Inflammatory macrophage (primary cell): ENCODE results near the gene CDK19.
"Not testable (repeated sequence)": the region's sequence is repeated elsewhere in the genome, so short reads cannot be mapped to it uniquely, and the experiment has no call there.

Source experiments
- DNase-seq, 2 donors: peaks; one replicate each; pipeline ENCODE4 v3.0.0-alpha.2; 2020 to 2022

Gene CDK19

DNA sequence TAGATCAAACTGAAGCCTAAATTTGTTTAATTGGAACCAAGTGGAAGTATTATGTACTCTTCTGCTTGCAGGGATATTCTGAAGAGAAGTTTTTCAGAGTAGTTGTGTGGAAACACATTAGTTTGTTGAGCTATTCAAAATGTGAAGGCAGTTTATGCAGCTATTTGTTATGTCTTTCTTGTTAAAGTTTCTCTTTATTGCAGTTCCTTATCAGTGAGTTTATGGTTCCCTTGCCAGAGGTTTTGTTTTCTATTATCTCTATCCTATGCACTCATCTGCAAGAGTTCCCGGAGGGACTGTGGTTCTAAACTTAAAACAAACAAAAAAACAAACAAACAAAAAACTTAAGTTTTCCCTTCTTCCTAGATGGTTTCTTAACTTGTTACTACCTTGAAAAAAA lies 195.2 kb downstream of the CDK19 start:
- no peak for DNase-seq

DNA sequence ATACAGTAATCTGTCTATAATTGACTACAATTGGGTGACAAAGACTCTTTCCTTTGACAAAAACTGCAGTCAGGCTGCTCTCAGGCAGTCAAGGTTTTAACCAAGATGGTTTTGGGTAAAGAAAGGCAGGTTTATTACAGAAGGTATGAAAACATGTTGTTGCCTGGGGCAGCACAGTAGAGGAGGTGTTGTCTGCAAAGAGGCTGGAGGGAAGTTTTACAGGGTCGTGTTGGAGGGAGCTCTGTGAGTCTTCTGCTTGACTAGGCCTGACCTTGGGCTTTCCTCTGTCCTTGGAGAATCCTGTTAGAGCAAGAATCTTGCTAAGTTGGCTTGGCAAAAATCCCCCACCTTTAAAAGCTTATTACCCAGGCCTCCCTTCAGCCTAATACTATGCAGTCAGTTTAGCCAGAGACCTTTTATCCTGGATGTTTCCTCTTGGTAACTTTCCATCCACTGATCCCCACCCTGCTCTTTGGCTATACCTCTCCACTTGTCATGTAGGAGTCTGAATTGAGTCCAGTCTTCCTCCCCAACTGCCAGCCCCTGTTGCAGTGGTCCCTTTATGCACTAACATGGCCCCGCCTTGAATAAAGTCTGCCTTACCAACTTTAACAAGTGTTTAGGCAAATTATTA lies 195.9 kb downstream of the CDK19 start:
- no peak for DNase-seq

DNA sequence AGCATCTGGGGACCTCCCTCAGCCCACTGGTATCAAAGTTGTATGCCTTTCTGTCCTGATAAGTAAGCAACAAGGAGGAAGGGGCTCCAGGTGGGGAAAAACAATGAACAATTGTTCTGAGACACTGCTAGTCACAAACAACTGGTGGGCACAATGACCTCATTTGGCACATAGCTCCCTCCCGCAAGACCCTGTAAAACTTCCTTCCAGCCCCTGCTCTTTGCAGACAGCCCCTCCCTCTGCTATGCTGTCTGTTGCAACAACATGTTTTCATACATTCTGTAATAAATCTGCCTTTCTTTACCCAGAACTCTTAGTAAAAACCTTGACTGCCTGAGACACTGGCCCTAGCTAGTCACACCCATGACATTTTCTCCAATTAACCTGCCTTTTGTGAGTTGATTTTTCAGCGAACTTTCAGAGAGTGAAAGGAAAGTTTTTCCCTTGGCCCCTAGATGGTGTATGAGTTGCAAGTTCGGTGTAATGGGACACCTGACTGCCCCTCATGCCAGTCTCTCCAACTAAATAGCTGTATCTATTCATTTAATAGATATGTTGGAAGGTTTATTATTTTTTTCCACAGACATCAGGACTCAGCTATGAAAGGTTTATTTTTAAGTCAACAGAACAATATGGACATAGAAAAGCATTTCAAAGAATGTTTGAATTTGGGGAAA lies 196.5 kb downstream of the CDK19 start:
- no peak for DNase-seq

DNA sequence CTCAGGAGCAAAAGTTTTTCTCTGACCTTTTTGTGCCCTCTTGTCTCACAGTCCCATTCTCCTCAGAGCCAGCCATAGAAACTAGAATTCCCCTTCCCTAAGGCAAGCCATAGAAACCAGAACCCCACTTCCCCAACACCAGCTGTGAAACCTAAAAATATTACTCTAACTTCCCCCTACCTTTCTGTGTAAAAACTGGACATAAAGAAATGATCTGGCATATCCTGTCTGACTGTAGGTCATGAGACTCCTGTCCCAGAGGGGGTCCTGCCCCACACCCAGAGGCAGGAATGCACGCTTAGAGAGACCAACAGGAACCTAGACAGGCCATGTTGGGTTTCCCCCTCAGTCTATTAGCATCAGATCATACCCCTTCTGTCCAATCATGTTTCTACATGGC lies 198.2 kb downstream of the CDK19 start:
- peak; percentile 38 to 47 for DNase-seq

- no peak for DNase-seq
Observed at GRCh38 chr6:110615722-110616121, 199.5 kb downstream of the CDK19 start.

- peak in 1 of 2 donors; percentile 2 for DNase-seq
Observed at GRCh38 chr6:110614586-110614985, 200.7 kb downstream of the CDK19 start.

- no peak for DNase-seq
Observed at GRCh38 chr6:110614106-110614505, 201.2 kb downstream of the CDK19 start.

GRCh38 chr6:110613356-110613755 lies 201.9 kb downstream of the CDK19 start:
- peak; percentile 75 to 87 for DNase-seq

DNA sequence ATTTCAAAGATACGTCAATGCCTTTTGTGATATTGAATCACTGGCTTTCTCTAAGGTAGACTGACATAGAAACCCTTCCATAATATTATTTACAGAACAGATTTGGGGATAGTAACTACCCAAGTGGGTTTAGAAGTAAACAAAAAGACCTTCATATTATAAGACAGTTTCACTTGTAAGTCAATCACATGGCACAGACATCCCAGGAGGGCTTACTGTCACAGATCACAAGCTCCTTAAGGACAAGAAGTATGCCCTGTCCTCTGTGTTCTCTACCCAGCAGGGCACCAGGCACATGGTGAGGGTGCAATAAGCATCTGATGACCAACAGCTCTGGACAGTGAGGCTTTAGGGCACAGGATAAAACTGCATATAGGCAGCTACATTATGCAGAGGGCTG lies 203.0 kb downstream of the CDK19 start:
- no peak for DNase-seq

DNA sequence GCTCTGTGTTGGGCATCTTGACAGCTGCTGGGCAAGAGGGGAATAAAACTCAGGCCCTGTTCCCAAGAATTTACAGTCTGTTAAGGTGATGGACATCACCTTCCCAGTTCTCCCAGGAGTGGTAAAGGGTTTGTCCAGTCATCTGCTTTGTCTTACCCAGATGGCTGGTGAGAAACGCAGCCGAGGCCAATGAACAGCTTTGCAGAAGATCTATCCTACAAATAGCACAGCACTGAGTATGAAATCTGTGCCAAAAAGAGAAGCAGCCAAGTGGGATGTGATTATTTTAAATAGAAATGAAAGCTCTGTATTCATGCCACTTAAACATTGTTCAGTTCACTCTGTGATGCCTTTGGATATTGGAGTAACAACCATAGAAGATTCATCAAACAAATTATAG lies 206.2 kb downstream of the CDK19 start:
- DNase-seq: no peak

GRCh38 chr6:110608151-110608550 lies 207.1 kb downstream of the CDK19 start:
- DNase-seq: no peak

GRCh38 chr6:110606151-110606550 lies 209.1 kb downstream of the CDK19 start:
- DNase-seq: no peak

DNA sequence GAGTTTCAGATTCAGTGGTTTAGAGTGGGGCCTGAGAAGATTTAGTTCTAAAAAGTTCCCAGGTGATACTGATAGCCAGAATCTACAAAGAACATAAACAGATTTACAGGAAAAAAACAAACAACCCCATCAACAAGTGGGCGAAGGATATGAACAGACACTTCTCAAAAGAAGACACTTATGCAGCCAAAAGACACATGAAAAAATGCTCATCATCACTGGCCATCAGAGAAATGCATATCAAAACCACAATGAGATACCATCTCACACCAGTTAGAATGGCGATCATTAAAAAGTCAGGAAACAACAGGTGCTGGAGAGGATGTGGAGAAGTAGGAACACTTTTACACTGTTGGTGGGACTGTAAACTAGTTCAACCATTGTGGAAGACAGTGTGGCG lies 214.6 kb downstream of the CDK19 start:
- DNase-seq: not testable (repeated sequence)

DNA sequence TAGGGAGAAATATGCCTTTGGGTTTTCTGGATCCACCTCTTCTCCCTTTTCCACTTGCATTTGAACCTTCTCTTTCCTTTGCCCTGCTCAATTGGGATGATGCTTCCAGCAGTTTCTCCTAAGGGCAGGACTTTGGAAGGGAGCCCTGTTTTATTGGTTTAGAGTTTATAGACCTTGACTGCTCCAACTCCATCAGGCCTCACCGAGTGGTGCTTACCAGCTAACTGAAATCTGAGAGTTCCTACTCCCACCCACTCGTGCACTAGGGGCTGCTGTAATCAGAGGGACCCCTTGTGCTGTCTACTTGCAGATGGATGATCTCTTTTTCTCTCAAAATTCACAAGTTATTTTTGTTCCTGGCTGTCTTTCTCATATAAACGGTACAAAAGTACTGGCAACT lies 217.5 kb downstream of the CDK19 start:
- no peak for DNase-seq

- no peak for DNase-seq
Observed at GRCh38 chr6:110596354-110596753, 218.9 kb downstream of the CDK19 start.

DNA sequence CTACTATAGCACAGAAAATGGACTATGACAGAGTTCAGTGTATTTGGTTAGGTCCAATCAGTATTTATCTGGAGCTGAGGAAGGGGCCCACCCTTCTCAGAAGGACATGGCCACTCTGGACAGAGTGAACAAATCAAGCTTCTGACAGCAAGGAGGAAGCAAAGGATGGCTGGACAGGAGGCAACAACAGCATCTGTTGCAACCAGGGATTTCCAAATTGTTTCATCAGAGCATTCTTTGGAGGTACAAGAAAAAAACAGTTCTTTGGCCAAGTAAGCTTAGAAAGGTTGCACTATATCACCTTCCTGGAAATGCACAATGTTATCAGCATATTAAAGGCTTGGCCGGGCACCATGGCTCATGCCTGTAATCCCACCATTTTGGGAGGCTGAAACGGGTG lies 220.2 kb downstream of the CDK19 start:
- peak; percentile 27 to 33 for DNase-seq

DNA sequence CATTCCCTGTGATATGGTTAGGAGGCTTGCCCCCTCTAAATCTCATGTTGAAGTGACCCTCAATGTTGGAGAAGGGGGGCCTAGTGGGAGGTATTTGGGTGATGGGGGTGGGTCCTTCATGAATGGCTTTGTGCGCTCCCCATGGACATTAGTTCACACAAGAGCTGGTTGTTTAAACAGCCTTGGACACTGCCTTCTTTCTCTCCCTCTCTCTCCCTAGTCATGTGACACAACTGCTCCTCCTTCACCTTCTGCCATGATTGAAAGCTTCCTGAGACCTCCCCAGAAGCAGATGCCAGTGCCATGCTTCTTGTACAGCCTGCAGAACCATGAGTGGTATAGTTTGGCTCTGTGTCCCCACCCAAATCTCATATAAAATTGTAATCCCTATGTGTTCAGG lies 221.6 kb downstream of the CDK19 start:
- no peak for DNase-seq

DNA sequence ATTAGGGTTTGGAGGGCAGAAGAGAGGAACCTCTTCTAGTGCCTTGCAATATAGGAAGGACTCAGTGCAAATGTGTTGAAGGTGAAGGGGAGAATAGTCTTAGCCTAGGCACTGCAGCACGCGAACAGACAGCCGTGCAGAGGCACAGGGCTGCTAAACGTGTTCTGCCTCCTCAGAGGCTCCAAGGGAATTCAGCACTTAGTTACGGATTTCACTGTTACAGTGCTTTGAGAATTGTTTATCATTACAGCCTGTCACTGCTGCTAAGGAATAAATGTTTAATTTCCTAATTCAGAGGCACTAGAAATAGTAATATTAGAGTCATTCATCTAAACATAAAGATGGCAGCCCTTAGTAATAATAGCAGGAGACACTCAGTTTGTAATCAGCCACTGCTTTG lies 222.5 kb downstream of the CDK19 start:
- no peak for DNase-seq

- DNase-seq: no peak
Observed at GRCh38 chr6:110590821-110591351, 224.4 kb downstream of the CDK19 start.

DNA sequence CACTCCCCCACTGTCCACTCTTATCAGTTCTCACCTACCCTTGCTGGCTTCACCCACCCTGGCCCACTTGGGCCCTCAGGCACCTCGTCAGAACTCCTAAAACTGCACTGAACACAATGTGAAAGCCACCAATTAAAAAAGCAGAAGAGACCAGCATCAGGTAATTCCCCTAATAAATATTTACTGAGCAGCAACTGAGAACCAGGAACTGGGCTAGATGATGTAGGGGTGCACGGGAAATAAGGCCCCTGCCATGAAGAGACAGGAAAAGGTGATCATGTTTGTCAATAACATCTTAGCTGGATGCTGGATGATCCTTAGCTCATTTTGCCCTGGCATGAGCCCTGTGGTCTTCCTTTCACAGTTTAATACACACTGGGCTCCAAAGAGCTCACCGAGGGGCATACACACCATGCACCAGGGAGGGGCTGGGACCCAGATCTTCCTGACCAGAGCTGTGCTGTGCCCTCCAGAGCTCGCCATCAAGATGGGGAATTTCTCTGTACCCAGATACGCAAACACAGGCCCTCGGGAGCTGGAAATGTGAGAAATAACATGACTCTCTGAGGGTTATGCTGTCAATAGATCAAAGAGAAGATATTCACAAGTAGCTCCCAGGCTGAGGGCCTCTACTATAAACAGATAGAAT lies 225.3 kb downstream of the CDK19 start:
- peak; percentile 16 to 26 for DNase-seq

GRCh38 chr6:110587328-110587727 lies 227.9 kb downstream of the CDK19 start:
- no peak for DNase-seq

DNA sequence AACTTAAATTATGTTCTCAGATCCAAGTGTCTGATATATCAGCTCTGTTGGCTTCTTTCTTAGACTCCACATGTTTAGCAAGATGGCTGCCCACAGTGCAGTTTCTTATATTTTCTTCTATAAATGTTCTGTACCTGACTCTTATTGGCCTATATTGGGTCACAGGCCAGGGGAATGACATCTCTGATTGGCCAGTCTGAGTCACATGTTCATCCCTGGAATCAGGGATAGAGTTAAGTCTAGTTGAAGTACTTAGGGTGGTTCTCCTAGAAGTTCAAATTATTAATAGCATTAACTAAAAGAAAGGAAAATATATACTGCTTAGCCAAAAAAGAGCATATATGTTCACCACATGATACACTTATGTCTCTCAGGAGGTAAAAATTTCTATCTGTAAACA lies 233.6 kb downstream of the CDK19 start:
- DNase-seq: no peak

GRCh38 chr6:110577596-110578167 lies 237.6 kb downstream of the CDK19 start:
- DNase-seq: not testable (repeated sequence)
